Neural progenitor cell (in vitro differentiated cells): ENCODE measurements around the gene S100A2. TPM values are rescaled to one million over a fixed set of nuclear protein-coding genes. Genes with fewer than 3 reads are reported as not detected.

ENCODE experiments used
- DNase-seq: peaks from one replicate; pipeline ENCODE4 v3.0.0-alpha.2; 2016; ENCODE audit warnings: low spot score
- H2AFZ ChIP-seq: fragments of 200-600 bp; sonication (generic); replicated peaks from 2 replicates; pipeline ENCODE4 v1.6.1; 2016; ENCODE audit warnings: antibody characterized with exemption
- H3F3A ChIP-seq: fragments of 200-600 bp; sonication (generic); 2 replicates; pipeline ENCODE4 v1.6.1; 2016; ENCODE audit warnings: antibody characterized with exemption, low read depth
- H3K27ac ChIP-seq: fragments of 200-600 bp; sonication (generic); 2 replicates; pipeline ENCODE4 v1.5.1; 2016; ENCODE audit warnings: mild to moderate bottlenecking
- H3K27me3 ChIP-seq: fragments of 200-600 bp; sonication (generic); 2 replicates; pipeline ENCODE4 v1.6.1; 2016; ENCODE audit warnings: mild to moderate bottlenecking, moderate library complexity
- H3K36me3 ChIP-seq: fragments of 200-600 bp; sonication (generic); 2 replicates; pipeline ENCODE4 v1.5.1; 2016
- H3K4me1 ChIP-seq: fragments of 200-600 bp; sonication (generic); 2 replicates; pipeline ENCODE4 v1.6.1; 2016; ENCODE audit warnings: mixed run types
- H3K4me2 ChIP-seq: fragments of 200-600 bp; sonication (generic); 2 replicates; pipeline ENCODE4 v1.6.1; 2016
- H3K4me3 ChIP-seq: fragments of 200-600 bp; sonication (generic); 2 replicates; pipeline ENCODE4 v1.5.1; 2016
- H3K79me2 ChIP-seq: fragments of 200-600 bp; sonication (generic); 2 replicates; pipeline ENCODE4 v1.6.1; 2016; ENCODE audit warnings: low read depth
- H3K9ac ChIP-seq: fragments of 200-600 bp; sonication (generic); 2 replicates; pipeline ENCODE4 v1.6.1; 2016
- H3K9me3 ChIP-seq: fragments of 200-600 bp; sonication (generic); 2 replicates; pipeline ENCODE4 v1.5.1; 2016; ENCODE audit warnings: low read depth
- H4K20me1 ChIP-seq: fragments of 200-600 bp; sonication (generic); 2 replicates; pipeline ENCODE4 v1.6.1; 2016; ENCODE audit warnings: low read depth
- H3K27ac Mint-ChIP-seq: 3 replicates; pipeline ENCODE4 v1.8.0; 2021; ENCODE audit warnings: mixed read lengths
- H3K27me3 Mint-ChIP-seq: 2 replicates; pipeline ENCODE4 v1.8.0; 2022; ENCODE audit warnings: low read depth, mild to moderate bottlenecking, inconsistent platforms, moderate library complexity, mixed read lengths; ENCODE audit not compliant: insufficient read depth
- H3K36me3 Mint-ChIP-seq: 3 replicates; pipeline ENCODE4 v1.8.0; 2021; ENCODE audit warnings: mixed read lengths
- H3K4me1 Mint-ChIP-seq: 3 replicates; pipeline ENCODE4 v1.8.0; 2021; ENCODE audit warnings: mixed read lengths
- H3K4me3 Mint-ChIP-seq: 3 replicates; pipeline ENCODE4 v1.8.0; 2021; ENCODE audit warnings: mild to moderate bottlenecking, moderate library complexity, mixed read lengths
- H3K9me3 Mint-ChIP-seq: 3 replicates; pipeline ENCODE4 v1.8.0; 2020; ENCODE audit warnings: mixed read lengths
- EZH2 ChIP-seq: fragments of 200-600 bp; sonication (generic); IDR thresholded peaks from 2 replicates; pipeline ENCODE4 v1.6.1; 2017; ENCODE audit warnings: antibody characterized with exemption, mild to moderate bottlenecking, moderate library complexity
- EZH2phosphoT487 ChIP-seq: fragments of 200-600 bp; sonication (generic); IDR thresholded peaks from 2 replicates; pipeline ENCODE4 v1.6.1; 2017; ENCODE audit warnings: antibody characterized with exemption
- total RNA-seq: library from RNA; depleted of rRNA; stranded (reverse); fragments of >200 nt; gene quantifications from 2 replicates; pipeline ENCODE4 v1.2.3, GENCODE V29; 2015; ENCODE audit warnings: low replicate concordance
- TF ChIP-seq, protein P1 (sequence below): fragments of 200-600 bp; sonication (generic); IDR thresholded peaks from 2 replicates; pipeline ENCODE4 v1.5.1; 2017; ENCODE audit warnings: antibody characterized with exemption, mild to moderate bottlenecking

S100A2 gene
- total RNA-seq, 1 donor from 2014 or later, result not detected

GRCh38 chr1:153515504-153516394, 49.9 kb downstream of the S100A2 start:
- H3K4me1 ChIP-seq, result no peaks in the 10 kb centered on the region
- H3K27me3 Mint-ChIP-seq, result no peaks in the 10 kb centered on the region
- H4K20me1 ChIP-seq, result no peaks in the 10 kb centered on the region
- no peak overlapping the region for H3K27ac ChIP-seq
- H3K27me3 ChIP-seq, result peaks cover 6% of the 10 kb centered on the region
- H3K27ac Mint-ChIP-seq, result no peak overlapping the region
- no peak for TF ChIP-seq EZH2
- TF ChIP-seq EZH2phosphoT487, result no peak
- TF ChIP-seq, protein P1, sequence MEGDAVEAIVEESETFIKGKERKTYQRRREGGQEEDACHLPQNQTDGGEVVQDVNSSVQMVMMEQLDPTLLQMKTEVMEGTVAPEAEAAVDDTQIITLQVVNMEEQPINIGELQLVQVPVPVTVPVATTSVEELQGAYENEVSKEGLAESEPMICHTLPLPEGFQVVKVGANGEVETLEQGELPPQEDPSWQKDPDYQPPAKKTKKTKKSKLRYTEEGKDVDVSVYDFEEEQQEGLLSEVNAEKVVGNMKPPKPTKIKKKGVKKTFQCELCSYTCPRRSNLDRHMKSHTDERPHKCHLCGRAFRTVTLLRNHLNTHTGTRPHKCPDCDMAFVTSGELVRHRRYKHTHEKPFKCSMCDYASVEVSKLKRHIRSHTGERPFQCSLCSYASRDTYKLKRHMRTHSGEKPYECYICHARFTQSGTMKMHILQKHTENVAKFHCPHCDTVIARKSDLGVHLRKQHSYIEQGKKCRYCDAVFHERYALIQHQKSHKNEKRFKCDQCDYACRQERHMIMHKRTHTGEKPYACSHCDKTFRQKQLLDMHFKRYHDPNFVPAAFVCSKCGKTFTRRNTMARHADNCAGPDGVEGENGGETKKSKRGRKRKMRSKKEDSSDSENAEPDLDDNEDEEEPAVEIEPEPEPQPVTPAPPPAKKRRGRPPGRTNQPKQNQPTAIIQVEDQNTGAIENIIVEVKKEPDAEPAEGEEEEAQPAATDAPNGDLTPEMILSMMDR, result no peak
- H3K9me3 ChIP-seq, result no peaks in the 10 kb centered on the region
- no peak overlapping the region for H3K4me2 ChIP-seq
- H3K9me3 Mint-ChIP-seq, result no peaks in the 10 kb centered on the region
- H3F3A ChIP-seq, result peaks cover under 1% of the 10 kb centered on the region
- no peak overlapping the region for H2AFZ ChIP-seq
- DNase-seq, result no peak
- H3K79me2 ChIP-seq, result no peaks in the 10 kb centered on the region
- no peak overlapping the region for H3K4me3 ChIP-seq
- peaks cover 5% of the 10 kb centered on the region for H3K4me1 Mint-ChIP-seq
- no peak overlapping the region for H3K4me3 Mint-ChIP-seq
- H3K36me3 ChIP-seq, result no peaks in the 10 kb centered on the region
- no peaks in the 10 kb centered on the region for H3K36me3 Mint-ChIP-seq
- H3K9ac ChIP-seq, result no peak overlapping the region

GRCh38 chr1:153513666-153514065, 52.0 kb downstream of the S100A2 start:
- Histone ChIP-seq H4K20me1 (no peaks in the 10 kb centered on the region), H3K79me2 (no peaks in the 10 kb centered on the region), H3F3A (peaks cover 3% of the 10 kb centered on the region), H3K9me3 (no peaks in the 10 kb centered on the region), H3K27ac (no peak overlapping the region), H3K4me2 (no peak overlapping the region), H3K4me1 (no peaks in the 10 kb centered on the region), H3K9ac (no peak overlapping the region), H3K4me3 (no peak overlapping the region), H2AFZ (no peak overlapping the region), H3K36me3 (no peaks in the 10 kb centered on the region), H3K27me3 (peaks cover 6% of the 10 kb centered on the region)
- TF ChIP-seq EZH2, result no peak
- TF ChIP-seq EZH2phosphoT487, result no peak
- TF ChIP-seq, protein P1, result no peak
- no peak overlapping the region for H3K4me3 Mint-ChIP-seq
- H3K4me1 Mint-ChIP-seq, result peaks cover 5% of the 10 kb centered on the region
- no peaks in the 10 kb centered on the region for H3K27me3 Mint-ChIP-seq
- no peak for DNase-seq
- no peak overlapping the region for H3K27ac Mint-ChIP-seq
- no peaks in the 10 kb centered on the region for H3K9me3 Mint-ChIP-seq
- H3K36me3 Mint-ChIP-seq, result no peaks in the 10 kb centered on the region

GRCh38 chr1:153513023-153513422, 52.6 kb downstream of the S100A2 start:
- Mint-ChIP-seq H3K4me1 (peaks cover 5% of the 10 kb centered on the region), H3K4me3 (no peak overlapping the region), H3K27ac (no peak overlapping the region), H3K9me3 (no peaks in the 10 kb centered on the region), H3K36me3 (no peaks in the 10 kb centered on the region), H3K27me3 (no peaks in the 10 kb centered on the region)
- Histone ChIP-seq H2AFZ (no peak overlapping the region), H3K9ac (no peak overlapping the region), H3K36me3 (no peaks in the 10 kb centered on the region), H3K27me3 (peaks cover 6% of the 10 kb centered on the region), H3K4me3 (no peak overlapping the region), H3F3A (peaks cover 3% of the 10 kb centered on the region), H3K4me2 (no peak overlapping the region), H4K20me1 (no peaks in the 10 kb centered on the region), H3K9me3 (no peaks in the 10 kb centered on the region), H3K4me1 (no peaks in the 10 kb centered on the region), H3K79me2 (no peaks in the 10 kb centered on the region), H3K27ac (no peak overlapping the region)
- no peak for DNase-seq
- TF ChIP-seq, protein P1, result peak; percentile 5
- TF ChIP-seq EZH2phosphoT487, result no peak

Other genes starting within 250 kb of the S100A2 start
- gene PGLYRP4, start 217.0 kb downstream of the S100A2 start, total RNA-seq, result not detected in 2 replicates
- not detected in 2 replicates for gene S100A9, start 208.0 kb downstream of the S100A2 start, total RNA-seq
- gene S100A12, start 190.2 kb downstream of the S100A2 start, total RNA-seq, result not detected in 2 replicates
- not detected in 2 replicates for gene S100A8, start 174.8 kb downstream of the S100A2 start, total RNA-seq
- not detected in 2 replicates for gene S100A7A, start 149.3 kb downstream of the S100A2 start, total RNA-seq
- gene S100A7, start 105.2 kb downstream of the S100A2 start, total RNA-seq, result not detected in 2 replicates
- gene S100A6, start 29.9 kb downstream of the S100A2 start, total RNA-seq, result 0.34 TPM in 1 of 2 replicates, not detected in the other
- gene S100A5, start 24.9 kb downstream of the S100A2 start, total RNA-seq, result not detected in 2 replicates
- 22.4 and 34.3 TPM in 2 replicates for gene S100A4, start 20.0 kb downstream of the S100A2 start, total RNA-seq
- gene S100A3, start 16.6 kb downstream of the S100A2 start, total RNA-seq, result not detected in 2 replicates
- gene S100A16, start 47.3 kb upstream of the S100A2 start, total RNA-seq, result 12.4 and 13.1 TPM in 2 replicates
- gene S100A14, start 50.5 kb upstream of the S100A2 start, total RNA-seq, result not detected in 2 replicates
- gene S100A13, start 61.7 kb upstream of the S100A2 start, total RNA-seq, result 78.9 and 87.4 TPM in 2 replicates
- gene S100A1, start 62.6 kb upstream of the S100A2 start, total RNA-seq, result 0.74 TPM in 1 of 2 replicates, not detected in the other
- 96.1 and 104 TPM in 2 replicates for gene CHTOP, start 68.2 kb upstream of the S100A2 start, total RNA-seq
- 50.1 and 52.4 TPM in 2 replicates for gene SNAPIN, start 92.9 kb upstream of the S100A2 start, total RNA-seq
- gene ILF2, start 105.1 kb upstream of the S100A2 start, total RNA-seq, result 474 and 475 TPM in 2 replicates
- 0.19 and 0.84 TPM in 2 replicates for gene NPR1, start 112.8 kb upstream of the S100A2 start, total RNA-seq
- gene INTS3, start 162.2 kb upstream of the S100A2 start, total RNA-seq, result 45.1 and 58.8 TPM in 2 replicates
- gene SLC27A3, start 209.6 kb upstream of the S100A2 start, total RNA-seq, result 8.2 and 10.1 TPM in 2 replicates